GM23338 (cell line): ENCODE measurements around the gene BTN3A1. TPM values are rescaled to one million over a fixed set of nuclear protein-coding genes. Genes with fewer than 3 reads are reported as not detected.

Experiments used
- ATAC-seq: fragments of 200-7000 bp; cut with Tn5 transposase; 3 replicates; pipeline ENCODE4 v1.9.1; 2020
- DNase-seq: peaks from one replicate; pipeline ENCODE4 v3.0.0-alpha.2; 2015; ENCODE audit warnings: low spot score
- H2AFZ ChIP-seq: fragments of 200-600 bp; sonication (generic); 2 replicates; pipeline ENCODE4 v1.8.0; 2016; ENCODE audit warnings: antibody characterized with exemption, mild to moderate bottlenecking, moderate library complexity
- H3F3A ChIP-seq: fragments of 200-600 bp; sonication (generic); replicated peaks from 2 replicates; pipeline ENCODE4 v1.8.0; 2017; ENCODE audit warnings: antibody characterized with exemption, mixed run types, low read depth
- H3K27ac ChIP-seq: fragments of 200-600 bp; sonication (generic); 2 replicates; pipeline ENCODE4 v1.6.1; 2016; ENCODE audit warnings: low read depth
- H3K27me3 ChIP-seq: fragments of 200-600 bp; sonication (generic); 2 replicates; pipeline ENCODE4 v1.8.0; 2016; ENCODE audit warnings: mild to moderate bottlenecking, mixed run types, moderate library complexity; ENCODE audit not compliant: insufficient read depth
- H3K36me3 ChIP-seq: fragments of 200-600 bp; sonication (generic); 2 replicates; pipeline ENCODE4 v1.8.0; 2016; ENCODE audit warnings: mild to moderate bottlenecking; ENCODE audit not compliant: insufficient read depth
- H3K4me1 ChIP-seq: fragments of 200-600 bp; sonication (generic); 2 replicates; pipeline ENCODE4 v1.8.0; 2016; ENCODE audit warnings: mild to moderate bottlenecking, moderate library complexity; ENCODE audit not compliant: insufficient read depth
- H3K4me2 ChIP-seq: fragments of 200-600 bp; sonication (generic); 2 replicates; pipeline ENCODE4 v1.7.1; 2017; ENCODE audit warnings: mixed run types
- H3K4me3 ChIP-seq: fragments of 200-600 bp; sonication (generic); 2 replicates; pipeline ENCODE4 v1.6.1; 2016; ENCODE audit warnings: mixed run types
- H3K79me2 ChIP-seq: fragments of 200-600 bp; sonication (generic); replicated peaks from 2 replicates; pipeline ENCODE4 v1.8.0; 2017; ENCODE audit warnings: mild to moderate bottlenecking; ENCODE audit not compliant: insufficient read depth
- H3K9me2 ChIP-seq: fragments of 200-600 bp; sonication (generic); 2 replicates; pipeline ENCODE4 v1.8.0; 2017; ENCODE audit not compliant: insufficient read depth
- H4K20me1 ChIP-seq: fragments of 200-600 bp; sonication (generic); replicated peaks from 2 replicates; pipeline ENCODE4 v1.8.0; 2017; ENCODE audit warnings: mild to moderate bottlenecking; ENCODE audit not compliant: insufficient read depth
- H3K27ac Mint-ChIP-seq: 2 replicates; pipeline ENCODE4 v1.8.0; 2020; ENCODE audit warnings: inconsistent platforms, mild to moderate bottlenecking, moderate library complexity, mixed read lengths
- H3K27me3 Mint-ChIP-seq: 3 replicates; pipeline ENCODE4 v1.8.0; 2022; ENCODE audit warnings: low read depth, mild to moderate bottlenecking, moderate library complexity, mixed read lengths, inconsistent platforms; ENCODE audit not compliant: insufficient read depth, poor library complexity
- H3K36me3 Mint-ChIP-seq: 3 replicates; pipeline ENCODE4 v1.8.0; 2021; ENCODE audit warnings: low read depth, mild to moderate bottlenecking, inconsistent platforms, moderate library complexity, mixed read lengths
- H3K4me1 Mint-ChIP-seq: 3 replicates; pipeline ENCODE4 v1.8.0; 2020; ENCODE audit warnings: mild to moderate bottlenecking, inconsistent platforms, mixed read lengths
- H3K4me3 Mint-ChIP-seq: 3 replicates; pipeline ENCODE4 v1.8.0; 2021; ENCODE audit warnings: moderate library complexity, mild to moderate bottlenecking, inconsistent platforms, mixed read lengths
- H3K9me3 Mint-ChIP-seq: 3 replicates; pipeline ENCODE4 v1.8.0; 2020; ENCODE audit warnings: moderate library complexity, mild to moderate bottlenecking, inconsistent platforms, mixed read lengths
- CTCF ChIP-seq, 2 experiments: fragments of 200-600 bp in 1 of 2; sonication (generic) in 1 of 2; conservative IDR thresholded peaks; 2 replicates each; pipeline versions ENCODE4 v1.5.1 to v1.6.1; 2016 to 2017; ENCODE audit warnings: antibody characterized with exemption in 2 of 2, low read depth in 2 of 2, mild to moderate bottlenecking in 2 of 2, moderate library complexity in 1 of 2
- ETS1 ChIP-seq: IDR thresholded peaks from 2 replicates; pipeline ENCODE4 v1.6.1; 2016; ENCODE audit warnings: antibody characterized with exemption
- EZH2 ChIP-seq: fragments of 200-600 bp; sonication (generic); IDR thresholded peaks from one replicate; pipeline ENCODE4 v1.8.0; 2017; ENCODE audit warnings: antibody characterized with exemption, mild to moderate bottlenecking, low read depth; ENCODE audit not compliant: unreplicated experiment
- EZH2phosphoT487 ChIP-seq: fragments of 200-600 bp; sonication (generic); IDR thresholded peaks from one replicate; pipeline ENCODE4 v1.8.1; 2018; ENCODE audit warnings: antibody characterized with exemption; ENCODE audit not compliant: unreplicated experiment
- JUNB ChIP-seq: IDR thresholded peaks from one replicate; pipeline ENCODE4 v1.6.1; 2016; ENCODE audit warnings: antibody characterized with exemption; ENCODE audit not compliant: unreplicated experiment
- POLR2AphosphoS5 ChIP-seq: IDR thresholded peaks from 2 replicates; pipeline ENCODE4 v1.6.1; 2016; ENCODE audit warnings: antibody characterized with exemption, low read depth
- REST ChIP-seq: IDR thresholded peaks from one replicate; pipeline ENCODE4 v1.6.1; 2018; ENCODE audit warnings: antibody characterized with exemption; ENCODE audit not compliant: unreplicated experiment
- STAT1 ChIP-seq: IDR thresholded peaks from one replicate; pipeline ENCODE4 v1.6.1; 2016; ENCODE audit warnings: antibody characterized with exemption; ENCODE audit not compliant: unreplicated experiment
- ZNF114 ChIP-seq: fragments of 250-450 bp; sonication (Bioruptor Pico); IDR thresholded peaks from 2 replicates; pipeline ENCODE4 v1.5.0; 2020; ENCODE audit warnings: mild to moderate bottlenecking, moderate library complexity
- ZNF331 ChIP-seq: fragments of 250-450 bp; sonication (Bioruptor Pico); IDR thresholded peaks from 2 replicates; pipeline ENCODE4 v1.5.0; 2020; ENCODE audit warnings: low read depth, mild to moderate bottlenecking, moderate library complexity
- ZNF462 ChIP-seq: fragments of 250-450 bp; sonication (Bioruptor Pico); IDR thresholded peaks from 2 replicates; pipeline ENCODE4 v1.5.0; 2020; ENCODE audit warnings: mild to moderate bottlenecking, moderate library complexity
- polyA plus RNA-seq: library from polyadenylated mRNA; unstranded; fragments of >200 nt; fragmentation: Nextera tagmentation; extraction: Ambion mirVana; gene quantifications from 2 replicates; pipeline ENCODE4 v1.2.1, GENCODE V29; 2016
- total RNA-seq: library from RNA; depleted of rRNA; stranded (reverse); fragments of >200 nt; shearing (Covaris generic); gene quantifications from 2 replicates; pipeline ENCODE4 v1.2.3, GENCODE V29; 2014

BTN3A1 gene
- total and polyA plus RNA-seq, 2 experiments from 2014 or later = 2.4 to 4.0 TPM

GRCh38 chr6:26436018-26436417, 33.9 kb downstream of the BTN3A1 start:
- H4K20me1 ChIP-seq = no peaks in the 10 kb centered on the region
- no peak overlapping the region for H2AFZ ChIP-seq
- H3K4me2 ChIP-seq = no peak overlapping the region
- Mint-ChIP-seq H3K9me3 (peaks cover 19% of the 10 kb centered on the region), H3K27me3 (peaks cover 3% of the 10 kb centered on the region), H3K4me1 (no peaks in the 10 kb centered on the region), H3K4me3 (no peak overlapping the region), H3K27ac (no peak overlapping the region), H3K36me3 (peaks cover 39% of the 10 kb centered on the region)
- H3F3A ChIP-seq = no peaks in the 10 kb centered on the region
- H3K4me1 ChIP-seq = no peaks in the 10 kb centered on the region
- no peaks in the 10 kb centered on the region for H3K27me3 ChIP-seq
- peaks cover 4% of the 10 kb centered on the region; the same call in 1 of the 2 replicates for H3K9me2 ChIP-seq
- no peak for DNase-seq
- H3K36me3 ChIP-seq = no peaks in the 10 kb centered on the region
- no peak overlapping the region for H3K27ac ChIP-seq
- H3K79me2 ChIP-seq = no peaks in the 10 kb centered on the region
- TF ChIP-seq ZNF331 = no peak
- TF ChIP-seq JUNB = no peak
- no peak for TF ChIP-seq CTCF (conservative IDR thresholded peaks at IDR 0.05; ENCODE audit: low read depth in 2 of 2)
- TF ChIP-seq ZNF462 (CRISPR knock-in tag) = no peak
- TF ChIP-seq ZNF114 (CRISPR knock-in tag) = no peak
- TF ChIP-seq ETS1 = no peak
- no peak for TF ChIP-seq POLR2AphosphoS5
- TF ChIP-seq REST = no peak
- TF ChIP-seq EZH2phosphoT487 = no peak
- no peak for TF ChIP-seq STAT1
- no peak for TF ChIP-seq EZH2
- no peak overlapping the region for H3K4me3 ChIP-seq
- ATAC-seq = no peak
